GM18502 (cell line): Measurements from ENCODE around the gene NOTUM.

Source experiments
- ATAC-seq: cut with Tn5 transposase; IDR thresholded peaks from one replicate; pipeline ENCODE4 v1.9.1; 2021; ENCODE audit warnings: mild to moderate bottlenecking; ENCODE audit not compliant: unreplicated experiment, poor library complexity

Gene NOTUM

DNA sequence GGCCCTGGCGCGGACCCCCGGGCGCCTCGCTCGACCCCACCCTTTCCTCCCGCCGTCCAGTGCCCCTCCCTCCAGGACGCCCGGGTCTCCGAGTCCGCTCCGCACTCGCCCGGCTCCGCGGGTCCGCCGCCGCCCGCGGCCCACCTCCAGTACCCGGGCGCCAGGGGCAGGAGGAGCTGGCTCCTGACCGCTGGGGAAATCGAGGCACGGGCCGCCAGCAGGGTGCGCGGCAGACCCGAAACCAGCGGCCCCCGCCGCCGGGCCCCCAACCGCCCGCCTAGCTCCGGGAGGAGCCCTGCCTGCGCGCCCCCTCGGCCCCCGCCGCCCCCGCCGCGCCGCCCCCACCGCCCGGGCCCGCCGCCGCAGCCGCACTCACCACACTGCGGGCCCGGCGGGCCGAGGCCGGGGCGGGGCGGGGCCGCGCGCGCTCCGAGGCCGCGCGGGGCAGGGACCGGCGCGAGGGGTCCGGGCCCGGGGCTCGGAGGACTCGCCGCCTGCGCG is 33.8 kb downstream of the NOTUM start:
- ATAC-seq, result peak; percentile 19

DNA sequence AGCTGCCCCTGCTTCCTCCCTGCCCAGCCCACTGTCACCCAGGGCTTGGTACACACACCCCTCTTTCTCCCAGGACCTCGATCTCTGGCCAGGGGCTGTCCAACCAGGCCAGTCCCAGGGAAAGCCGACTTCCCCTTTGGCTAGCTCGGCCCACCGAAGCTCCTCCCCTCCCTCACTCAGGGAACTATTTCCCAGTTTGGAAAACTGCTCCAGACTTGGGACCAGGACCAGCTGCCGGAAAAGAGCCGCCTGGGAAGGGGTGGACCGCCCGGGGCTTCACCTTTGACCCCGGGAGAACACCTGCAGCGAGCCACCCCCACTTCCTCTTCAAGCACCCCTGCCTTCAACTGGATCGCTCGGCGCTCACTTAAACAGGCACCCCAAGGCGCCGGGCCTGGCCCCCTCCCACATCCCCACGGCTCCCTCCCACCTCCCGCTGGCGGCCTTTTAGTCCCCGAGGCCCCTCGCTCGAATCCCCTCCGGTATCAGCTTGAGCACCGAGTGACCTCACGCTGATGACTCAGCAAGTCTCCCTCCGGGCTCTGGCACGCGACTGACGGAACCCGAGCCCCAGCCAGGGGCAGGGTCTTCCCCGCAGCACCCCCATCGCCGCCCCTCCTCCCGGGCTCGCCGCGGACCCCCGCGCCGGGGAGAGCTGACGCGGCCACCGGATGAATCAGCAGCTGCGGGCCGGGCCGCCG is 34.4 kb downstream of the NOTUM start:
- ATAC-seq, result peak; percentile 11

- no peak for ATAC-seq
Observed at GRCh38 chr17:81925860-81926450, 35.0 kb downstream of the NOTUM start.

DNA sequence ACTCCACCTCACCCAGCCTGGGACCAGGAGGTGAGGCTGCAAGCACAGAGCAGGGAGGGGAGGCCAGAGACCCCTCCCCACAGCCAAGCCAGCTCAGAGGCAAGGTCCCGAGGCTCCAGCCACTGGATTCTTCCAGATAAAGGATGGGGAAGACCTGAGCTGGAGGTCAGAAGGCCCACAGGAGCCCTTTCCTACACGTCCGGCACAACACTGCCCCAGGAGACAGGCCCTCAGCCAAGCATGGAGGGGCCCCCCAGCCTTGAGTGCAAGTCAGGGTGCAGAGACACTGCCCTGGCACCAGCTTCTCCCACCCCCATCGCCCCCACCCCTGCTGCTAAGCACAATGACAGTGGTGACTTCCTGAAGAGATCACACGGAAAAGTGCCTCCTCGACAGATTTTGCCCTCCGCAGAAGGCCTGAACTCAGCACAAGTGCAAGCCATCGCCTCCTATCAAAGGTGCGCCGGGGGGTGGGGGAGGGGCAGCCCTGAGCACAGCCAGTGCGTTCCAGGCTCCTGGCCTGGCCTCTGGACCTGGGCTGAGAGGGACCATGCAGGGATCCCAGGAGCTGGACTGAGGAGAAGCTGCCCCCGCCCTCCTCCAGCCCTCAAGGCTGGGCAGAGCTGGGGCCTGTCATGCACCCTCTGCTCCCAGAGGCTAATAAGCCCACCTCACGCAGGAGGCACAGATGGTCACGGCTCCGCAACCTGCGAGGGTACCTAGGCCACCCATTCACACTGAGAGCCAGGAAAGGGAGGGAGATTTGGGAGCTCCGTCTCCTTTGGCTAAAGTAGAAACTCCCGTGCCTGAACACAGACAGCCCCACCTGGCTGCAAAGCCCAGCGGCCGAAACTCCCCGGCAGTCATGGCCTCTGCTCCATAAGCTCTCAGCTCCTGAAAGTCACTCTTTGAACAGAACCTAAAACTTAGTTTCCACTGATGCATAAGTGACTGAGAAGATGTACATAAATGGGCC is 36.1 kb downstream of the NOTUM start:
- no peak for ATAC-seq

GRCh38 chr17:81923302-81924260 is 37.4 kb downstream of the NOTUM start:
- no peak for ATAC-seq

- no peak for ATAC-seq
Observed at GRCh38 chr17:81922566-81923301, 38.3 kb downstream of the NOTUM start.

DNA sequence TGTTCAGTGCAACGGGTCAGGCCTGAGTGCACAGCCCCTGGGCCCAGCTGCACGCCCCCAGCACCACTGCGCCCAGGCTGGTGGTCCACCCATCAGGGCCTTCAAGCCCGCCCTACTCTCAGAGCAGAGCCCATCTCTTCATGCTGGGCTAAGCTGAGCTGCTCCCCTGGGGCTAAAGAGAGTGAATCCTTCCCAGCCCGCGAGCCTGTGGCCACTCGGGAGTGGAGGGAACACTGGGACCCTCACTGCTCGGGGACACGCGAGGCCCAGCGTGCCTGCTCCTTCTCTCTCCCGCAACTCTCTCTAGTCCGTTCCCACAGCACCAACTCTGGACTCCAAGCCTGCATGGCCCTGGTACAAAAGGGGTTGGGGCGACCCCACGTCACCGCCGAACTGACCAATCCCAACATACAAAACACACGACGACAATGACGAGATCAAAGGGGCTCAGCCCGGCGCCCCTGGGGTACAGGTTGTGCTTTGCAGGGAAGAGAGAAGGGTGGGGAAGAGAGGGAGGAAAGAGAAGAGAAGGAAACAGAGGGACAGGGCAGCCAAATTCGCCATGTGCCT is 38.9 kb downstream of the NOTUM start:
- no peak for ATAC-seq

DNA sequence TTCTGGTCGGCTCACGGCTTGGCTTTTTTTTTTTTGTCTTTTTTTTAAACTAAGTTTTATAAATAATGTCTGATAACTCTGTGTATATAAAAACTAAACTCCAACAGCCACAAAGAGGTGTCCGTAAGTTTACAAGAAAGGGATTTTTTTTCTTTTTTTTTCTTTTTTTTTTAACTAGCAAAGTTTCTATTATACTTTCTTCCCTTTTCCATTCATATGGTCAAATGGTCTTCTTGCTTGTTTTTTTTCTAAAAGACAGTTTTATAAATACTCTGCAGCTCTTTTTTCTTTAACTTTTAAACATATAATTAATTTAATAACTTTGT is 39.5 kb downstream of the NOTUM start:
- ATAC-seq, result no peak

DNA sequence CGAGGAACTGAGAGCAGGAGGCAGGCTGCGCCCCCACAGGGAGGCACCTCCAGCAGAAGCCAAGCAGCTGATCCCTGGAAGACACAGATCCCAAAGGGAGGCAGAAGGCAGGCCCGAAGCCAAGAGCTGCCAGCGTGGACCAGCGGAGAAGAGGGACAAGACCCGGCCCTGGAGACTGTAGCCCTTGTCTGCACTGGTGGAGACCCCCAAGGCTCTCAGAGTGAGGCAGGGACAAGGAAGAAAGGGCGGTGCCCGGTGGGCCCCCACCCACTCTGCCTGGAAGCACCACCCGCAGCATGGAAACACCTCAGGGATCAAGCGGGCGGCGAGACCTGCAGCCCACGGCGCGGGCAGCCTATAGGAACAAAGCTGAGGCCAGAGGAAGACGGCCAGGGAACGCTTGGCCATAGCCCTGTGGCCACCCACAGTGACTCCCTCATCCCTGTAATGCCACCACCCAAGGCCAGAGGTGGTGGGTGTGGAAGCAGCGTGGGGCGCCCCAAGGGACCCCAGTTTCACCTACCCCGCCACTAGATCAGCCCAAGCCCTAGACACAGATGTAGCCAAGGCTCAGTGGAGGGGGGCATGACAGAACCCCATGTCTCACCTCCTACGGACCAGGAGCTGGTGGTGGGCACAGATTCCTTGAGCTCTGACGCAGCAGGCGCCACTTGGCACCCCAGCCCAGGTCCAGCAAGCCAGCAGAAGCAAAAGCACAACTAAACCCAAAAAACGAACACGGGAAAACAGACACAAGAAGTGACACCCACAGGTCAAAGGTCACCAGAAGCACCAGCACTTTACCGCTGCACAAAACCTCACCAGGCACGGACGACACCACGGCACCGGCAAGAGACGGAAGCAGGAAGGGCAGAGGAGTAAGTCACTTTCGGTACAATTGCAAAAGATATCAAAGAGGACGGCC is 40.1 kb downstream of the NOTUM start:
- ATAC-seq, result no peak

GRCh38 chr17:81918832-81919545 is 42.0 kb downstream of the NOTUM start:
- no peak for ATAC-seq

- peak; percentile 20 for ATAC-seq
Observed at GRCh38 chr17:81918333-81918669, 42.7 kb downstream of the NOTUM start.

- peak; percentile 65 for ATAC-seq
Observed at GRCh38 chr17:81917565-81918332, 43.2 kb downstream of the NOTUM start, which contains the start of gene SIRT7. TSS of gene SIRT7 (minus strand) at chr17:81918176. CDS start at chr17:81918131, 45 bp downstream.

GRCh38 chr17:81916234-81917001 is 44.6 kb downstream of the NOTUM start:
- no peak for ATAC-seq

- no peak for ATAC-seq
Observed at GRCh38 chr17:81915331-81915730, 45.7 kb downstream of the NOTUM start.

DNA sequence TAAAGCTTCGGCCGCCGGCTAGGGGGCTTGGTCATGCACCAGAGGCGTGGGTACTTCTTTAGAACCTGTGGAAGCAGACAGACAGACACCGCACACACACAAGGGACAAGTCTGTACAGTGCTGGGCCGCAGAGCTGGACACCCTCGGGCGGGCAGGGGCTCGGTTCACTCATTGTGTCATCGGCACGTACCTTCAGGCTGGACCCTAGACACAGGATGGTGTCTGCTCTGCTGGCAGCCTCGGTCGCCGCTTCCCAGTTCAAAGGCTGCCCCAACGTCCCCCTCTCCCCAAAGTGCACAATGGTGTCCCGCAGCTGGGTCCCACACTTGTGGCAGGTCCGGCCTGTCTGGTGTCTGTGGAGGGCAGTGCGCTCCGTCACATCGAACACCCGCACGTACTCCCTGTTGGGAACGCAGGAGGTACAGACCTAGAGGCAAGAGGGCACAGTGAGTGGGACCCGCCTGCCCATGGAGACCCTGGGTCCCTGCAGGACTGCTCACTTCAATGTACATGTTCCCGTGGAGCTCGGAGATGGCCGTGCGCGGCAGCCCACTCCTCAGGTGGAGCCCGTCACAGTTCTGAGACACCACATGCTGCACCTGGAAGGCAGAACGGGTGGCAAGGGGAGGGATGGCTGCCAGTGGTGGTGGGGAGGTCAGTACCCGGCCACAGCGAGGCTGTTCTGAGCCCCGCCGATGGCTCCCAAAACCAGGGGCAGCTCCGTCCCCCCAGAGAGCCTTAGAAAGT is 46.7 kb downstream of the NOTUM start:
- no peak for ATAC-seq
